Bronchial epithelial cell (primary cell): ENCODE data around the gene BRWD1. TPM values are rescaled to one million over a fixed set of nuclear protein-coding genes. Genes with fewer than 3 reads are reported as not detected.

Experiments
- DNase-seq: peaks from one replicate; pipeline ENCODE4 v3.0.0-alpha.2; 2010; ENCODE audit warnings: low read depth
- FAIRE-seq: peaks from 2 replicates; lab custom pipeline; 2011; peaks lifted over from hg19 to GRCh38; lab: Jason Lieb, UNC
- H3K27me3 ChIP-seq: 2 replicates; pipeline ENCODE4 v1.5.1; 2011; ENCODE audit warnings: low read length; ENCODE audit not compliant: control insufficient read depth, insufficient read depth
- H3K36me3 ChIP-seq: 2 replicates; pipeline ENCODE4 v1.5.1; 2011; ENCODE audit warnings: low read length; ENCODE audit not compliant: control insufficient read depth, insufficient read depth
- H3K4me3 ChIP-seq: 2 replicates; pipeline ENCODE4 v1.5.1; 2011; ENCODE audit warnings: mild to moderate bottlenecking, low read depth, low read length, control low read depth
- total RNA-seq: library from RNA; depleted of rRNA; stranded (reverse); fragments of >200 nt; gene quantifications from 2 replicates; pipeline ENCODE4 v1.2.1, GENCODE V29; 2014
- TF ChIP-seq, protein P1 (sequence below): IDR thresholded peaks from 2 replicates; pipeline ENCODE4 v1.5.1; 2011; ENCODE audit warnings: mild to moderate bottlenecking, moderate library complexity, low read length, control low read depth, inconsistent platforms; ENCODE audit not compliant: insufficient read depth, severe bottlenecking

BRWD1 gene
- total RNA-seq, 1 donor from 2014 or later, result 71.6 TPM

- peak overlapping the region; percentile 95 for H3K4me3 ChIP-seq
- H3K27me3 ChIP-seq, result no peaks in the 10 kb centered on the region
- peaks cover 8% of the 10 kb centered on the region for H3K36me3 ChIP-seq
- DNase-seq (peak; percentile 57), FAIRE-seq (no peak)
- TF ChIP-seq, protein P1, sequence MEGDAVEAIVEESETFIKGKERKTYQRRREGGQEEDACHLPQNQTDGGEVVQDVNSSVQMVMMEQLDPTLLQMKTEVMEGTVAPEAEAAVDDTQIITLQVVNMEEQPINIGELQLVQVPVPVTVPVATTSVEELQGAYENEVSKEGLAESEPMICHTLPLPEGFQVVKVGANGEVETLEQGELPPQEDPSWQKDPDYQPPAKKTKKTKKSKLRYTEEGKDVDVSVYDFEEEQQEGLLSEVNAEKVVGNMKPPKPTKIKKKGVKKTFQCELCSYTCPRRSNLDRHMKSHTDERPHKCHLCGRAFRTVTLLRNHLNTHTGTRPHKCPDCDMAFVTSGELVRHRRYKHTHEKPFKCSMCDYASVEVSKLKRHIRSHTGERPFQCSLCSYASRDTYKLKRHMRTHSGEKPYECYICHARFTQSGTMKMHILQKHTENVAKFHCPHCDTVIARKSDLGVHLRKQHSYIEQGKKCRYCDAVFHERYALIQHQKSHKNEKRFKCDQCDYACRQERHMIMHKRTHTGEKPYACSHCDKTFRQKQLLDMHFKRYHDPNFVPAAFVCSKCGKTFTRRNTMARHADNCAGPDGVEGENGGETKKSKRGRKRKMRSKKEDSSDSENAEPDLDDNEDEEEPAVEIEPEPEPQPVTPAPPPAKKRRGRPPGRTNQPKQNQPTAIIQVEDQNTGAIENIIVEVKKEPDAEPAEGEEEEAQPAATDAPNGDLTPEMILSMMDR, result no peak
Observed at GRCh38 chr21:39314143-39315027, 953 bp upstream of the BRWD1 start.

DNA sequence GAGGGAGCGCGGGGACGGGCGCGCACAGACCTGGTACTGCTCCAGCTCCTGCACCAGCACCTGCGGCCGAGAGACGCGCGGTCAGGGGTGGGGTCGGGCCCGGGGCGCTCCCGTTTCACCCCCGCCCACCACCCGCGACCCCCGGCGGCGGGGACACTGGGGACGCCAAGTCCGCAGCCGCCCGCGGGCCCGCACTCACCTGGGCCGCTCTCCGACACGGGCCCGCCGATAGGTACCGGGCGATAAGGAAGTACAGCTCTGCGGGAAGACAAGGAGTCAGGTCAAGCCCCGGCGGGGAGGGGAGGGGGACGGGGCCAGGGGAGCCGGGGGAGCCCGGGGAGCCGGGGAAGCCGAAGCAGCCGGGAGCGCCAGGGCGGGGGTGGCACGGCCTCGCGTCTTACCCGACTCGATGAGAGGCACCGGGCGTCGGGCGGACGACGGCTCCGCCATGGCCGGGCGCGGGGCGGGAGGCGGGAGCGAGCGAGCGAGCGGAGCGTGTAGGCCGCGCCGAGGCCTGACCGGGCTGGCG, 326 bp downstream of the BRWD1 start:
- Histone ChIP-seq H3K36me3 (peaks cover 8% of the 10 kb centered on the region), H3K4me3 (peak overlapping the region; percentile 95), H3K27me3 (no peaks in the 10 kb centered on the region)
- no peak for FAIRE-seq
- no peak for DNase-seq
- TF ChIP-seq, protein P1, result no peak

- no peaks in the 10 kb centered on the region for H3K27me3 ChIP-seq
- peaks cover 8% of the 10 kb centered on the region for H3K36me3 ChIP-seq
- H3K4me3 ChIP-seq, result peak overlapping the region; percentile 95
- FAIRE-seq (no peak), DNase-seq (peak; percentile 80)
- TF ChIP-seq, protein P1, result no peak
Observed at GRCh38 chr21:39312112-39313041, 1.1 kb downstream of the BRWD1 start.

- Histone ChIP-seq H3K36me3 (peaks cover 8% of the 10 kb centered on the region), H3K4me3 (no peak overlapping the region), H3K27me3 (no peaks in the 10 kb centered on the region)
- TF ChIP-seq, protein P1, result no peak
- FAIRE-seq, result no peak
- no peak for DNase-seq
Observed at GRCh38 chr21:39311164-39311563, 2.3 kb downstream of the BRWD1 start.

DNA sequence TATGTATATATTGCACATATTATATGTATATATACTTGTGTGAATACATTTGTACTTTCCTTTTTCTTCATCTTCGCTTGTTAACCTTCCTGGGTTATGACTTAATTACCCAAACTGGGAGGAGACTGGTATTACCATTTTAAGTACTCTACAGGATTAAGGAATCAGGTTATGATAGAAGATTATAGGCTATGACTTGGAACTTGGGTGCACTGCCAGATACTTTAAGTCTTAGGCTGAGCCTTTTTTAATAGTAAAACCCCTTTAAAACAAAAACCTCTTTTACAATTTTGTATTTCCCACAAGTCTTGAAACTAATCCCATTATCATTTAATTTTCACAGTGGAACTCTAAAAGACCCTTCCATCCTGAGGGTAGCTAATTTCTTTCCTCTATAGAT, 6.0 kb downstream of the BRWD1 start:
- DNase-seq (no peak), FAIRE-seq (no peak)
- no peaks in the 10 kb centered on the region for H3K27me3 ChIP-seq
- TF ChIP-seq, protein P1, result no peak
- peaks cover 10% of the 10 kb centered on the region for H3K36me3 ChIP-seq
- H3K4me3 ChIP-seq, result no peak overlapping the region
